ENCODE data around the gene MALAT1.

Gene MALAT1

DNA sequence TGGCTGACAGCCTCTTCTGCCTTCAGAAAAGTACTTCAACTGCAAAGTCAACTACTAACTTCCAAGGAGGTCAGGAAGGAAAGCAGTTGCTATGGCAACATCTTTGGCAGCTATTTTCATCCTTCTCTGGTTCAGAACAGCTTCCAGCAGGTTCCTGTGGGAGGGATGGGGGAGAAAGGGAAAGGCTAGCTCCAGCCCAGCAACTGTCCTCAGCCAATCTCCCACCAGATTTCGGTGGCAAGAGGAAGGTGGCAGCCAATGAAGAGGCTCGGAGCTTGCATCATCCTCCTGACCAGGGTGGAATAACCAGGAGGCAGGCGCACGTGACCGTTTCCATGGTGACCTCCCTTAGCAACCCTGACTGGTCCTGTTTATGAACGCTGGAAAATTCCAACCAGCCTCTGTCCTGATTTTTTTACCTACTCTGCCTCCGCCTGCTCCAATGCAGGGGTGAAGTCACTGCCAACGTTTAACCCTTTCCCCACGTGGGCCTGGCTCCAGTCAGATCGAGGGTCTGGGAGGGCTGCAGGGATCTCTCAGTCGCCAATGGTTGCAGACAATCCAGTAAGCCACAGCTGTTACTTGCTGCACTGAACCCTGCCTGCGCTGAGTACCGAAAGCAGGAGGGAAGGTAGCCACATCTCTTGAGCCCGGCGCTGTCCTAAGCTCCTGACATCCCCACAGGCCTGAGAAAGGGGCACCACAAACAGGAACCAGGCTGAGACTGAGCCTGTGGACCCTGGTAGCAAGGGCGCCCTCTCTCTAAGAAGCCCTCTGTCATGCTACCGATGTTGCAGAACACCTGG, 11.2 kb upstream of the MALAT1 start:
- H2AFZ ChIP-seq (ENCODE audit: low read length), result peak overlapping the region; percentile 43
- no peak for TF ChIP-seq EZH2phosphoT487 (IDR thresholded peaks at IDR 0.05; ENCODE audit: low read length)
- no peak for TF ChIP-seq EZH2 (optimal IDR thresholded peaks at IDR 0.05; ENCODE audit: low read depth, low read length)
- no peak for TF ChIP-seq CTCF (IDR thresholded peaks at IDR 0.05; ENCODE audit: low read length)
- H3F3A ChIP-seq (ENCODE audit: insufficient read depth, low read length), result peaks cover 13% of the 10 kb centered on the region; the same call in 1 of the 2 replicates
- H3K36me3 ChIP-seq (replicated peaks; ENCODE audit: insufficient read depth, low read length), result no peaks in the 10 kb centered on the region
- peak overlapping the region; percentile 91 for H3K27ac ChIP-seq (ENCODE audit: low read length)
- peak overlapping the region; percentile 76 for H3K9ac ChIP-seq (ENCODE audit: low read length)
- H3K4me3 ChIP-seq (ENCODE audit: low read length), result peak overlapping the region; percentile 45
- H3K79me2 ChIP-seq (ENCODE audit: low read length), result no peaks in the 10 kb centered on the region
- H3K9me2 ChIP-seq (replicated peaks; ENCODE audit: insufficient read depth, low read length), result no peaks in the 10 kb centered on the region
- H3K4me1 ChIP-seq (ENCODE audit: low read length), result peaks cover 26% of the 10 kb centered on the region
- peak; percentile 81 for DNase-seq
- no peaks in the 10 kb centered on the region for H3K27me3 ChIP-seq (replicated peaks; ENCODE audit: insufficient read depth, low read length)
- H3K4me2 ChIP-seq (ENCODE audit: low read depth, low read length), result peak overlapping the region; percentile 81
- H3K9me3 ChIP-seq (replicated peaks; ENCODE audit: insufficient read depth, low read length), result no peaks in the 10 kb centered on the region
- no peaks in the 10 kb centered on the region for H4K20me1 ChIP-seq (ENCODE audit: insufficient read depth, low read length)

DNA sequence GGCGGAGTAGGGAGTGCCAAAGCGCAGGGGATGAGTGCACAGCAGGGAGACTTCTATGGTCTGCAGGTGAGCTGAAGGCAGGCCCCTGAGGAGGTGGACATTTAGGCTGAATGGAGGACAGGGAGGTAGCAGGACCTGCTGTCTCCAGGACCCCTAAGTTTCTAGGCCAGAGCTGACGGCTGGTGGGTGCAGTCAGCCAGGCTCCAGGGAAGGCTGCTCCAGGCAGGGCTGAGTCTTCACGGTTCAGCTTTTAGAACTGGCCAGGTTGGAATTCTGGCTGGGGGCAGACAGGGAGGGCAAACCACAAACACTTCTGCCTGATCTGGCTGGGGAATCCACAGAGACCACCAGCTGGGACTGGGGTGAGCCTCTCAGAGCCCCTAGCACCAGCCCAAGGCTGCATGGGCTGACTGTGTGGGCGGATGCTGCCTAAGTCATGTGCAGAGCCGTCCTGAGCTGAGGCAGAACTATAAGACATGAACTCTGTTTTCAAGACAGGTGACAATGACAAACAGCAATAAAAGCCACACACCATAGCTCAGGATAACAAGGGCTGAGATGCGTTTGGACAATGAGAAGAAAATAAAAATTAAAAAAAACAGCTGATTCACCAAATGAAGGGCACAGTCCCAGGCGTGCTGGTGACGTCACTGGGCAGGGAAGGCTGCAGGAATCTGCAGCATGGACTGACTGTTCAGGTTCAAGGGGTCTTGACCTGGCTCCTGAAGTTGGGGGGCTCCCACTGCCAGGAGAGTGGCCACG, 10.4 kb upstream of the MALAT1 start:
- no peak for DNase-seq
- Histone ChIP-seq H3K4me1 (ENCODE audit: low read length) (peaks cover 26% of the 10 kb centered on the region), H3K9me3 (replicated peaks; ENCODE audit: insufficient read depth, low read length) (no peaks in the 10 kb centered on the region), H3K4me2 (ENCODE audit: low read depth, low read length) (peak overlapping the region; percentile 81), H3K9ac (ENCODE audit: low read length) (peak overlapping the region; percentile 76), H3K9me2 (replicated peaks; ENCODE audit: insufficient read depth, low read length) (no peaks in the 10 kb centered on the region), H4K20me1 (ENCODE audit: insufficient read depth, low read length) (no peaks in the 10 kb centered on the region), H2AFZ (ENCODE audit: low read length) (peak overlapping the region; percentile 43), H3K36me3 (replicated peaks; ENCODE audit: insufficient read depth, low read length) (no peaks in the 10 kb centered on the region), H3K27me3 (replicated peaks; ENCODE audit: insufficient read depth, low read length) (no peaks in the 10 kb centered on the region), H3K4me3 (ENCODE audit: low read length) (peak overlapping the region; percentile 45), H3K79me2 (ENCODE audit: low read length) (no peaks in the 10 kb centered on the region), H3K27ac (ENCODE audit: low read length) (peak overlapping the region; percentile 91), H3F3A (ENCODE audit: insufficient read depth, low read length) (peaks cover 13% of the 10 kb centered on the region; the same call in 1 of the 2 replicates)
- TF ChIP-seq CTCF (IDR thresholded peaks at IDR 0.05; ENCODE audit: low read length) (no peak), EZH2 (optimal IDR thresholded peaks at IDR 0.05; ENCODE audit: low read depth, low read length) (no peak), EZH2phosphoT487 (IDR thresholded peaks at IDR 0.05; ENCODE audit: low read length) (no peak)

GRCh38 chr11:65489035-65489705, 9.7 kb upstream of the MALAT1 start:
- H3K4me1 ChIP-seq (ENCODE audit: low read length), result peaks cover 26% of the 10 kb centered on the region

More at GRCh38 chr11:65489035-65489705, 9.7 kb upstream of the MALAT1 start:
- no peaks in the 10 kb centered on the region for H3K9me3 ChIP-seq (replicated peaks; ENCODE audit: insufficient read depth, low read length)
- H3K27ac ChIP-seq (ENCODE audit: low read length), result no peak overlapping the region
- H2AFZ ChIP-seq (ENCODE audit: low read length), result no peak overlapping the region
- TF ChIP-seq EZH2 (optimal IDR thresholded peaks at IDR 0.05; ENCODE audit: low read depth, low read length) (no peak), EZH2phosphoT487 (IDR thresholded peaks at IDR 0.05; ENCODE audit: low read length) (no peak), CTCF (IDR thresholded peaks at IDR 0.05; ENCODE audit: low read length) (no peak)
- no peaks in the 10 kb centered on the region for H4K20me1 ChIP-seq (ENCODE audit: insufficient read depth, low read length)
- H3K9me2 ChIP-seq (replicated peaks; ENCODE audit: insufficient read depth, low read length), result no peaks in the 10 kb centered on the region
- no peak overlapping the region for H3K9ac ChIP-seq (ENCODE audit: low read length)
- no peak overlapping the region for H3K4me2 ChIP-seq (ENCODE audit: low read depth, low read length)
- no peaks in the 10 kb centered on the region for H3K79me2 ChIP-seq (ENCODE audit: low read length)
- no peak overlapping the region for H3K4me3 ChIP-seq (ENCODE audit: low read length)
- H3K36me3 ChIP-seq (replicated peaks; ENCODE audit: insufficient read depth, low read length), result no peaks in the 10 kb centered on the region
- H3F3A ChIP-seq (ENCODE audit: insufficient read depth, low read length), result peaks cover 13% of the 10 kb centered on the region; the same call in 1 of the 2 replicates
- DNase-seq, result no peak
- H3K27me3 ChIP-seq (replicated peaks; ENCODE audit: insufficient read depth, low read length), result no peaks in the 10 kb centered on the region

Measured in MM.1S (cell line).